ENCODE data around the gene FAM110A.
A peak's percentile ranks its signal among the peaks of the same experiment; 100 is the strongest.
"Not testable (repeated sequence)": the region's sequence is repeated elsewhere in the genome, so short reads cannot be mapped to it uniquely, and the experiment has no call there.

Gene FAM110A

DNA sequence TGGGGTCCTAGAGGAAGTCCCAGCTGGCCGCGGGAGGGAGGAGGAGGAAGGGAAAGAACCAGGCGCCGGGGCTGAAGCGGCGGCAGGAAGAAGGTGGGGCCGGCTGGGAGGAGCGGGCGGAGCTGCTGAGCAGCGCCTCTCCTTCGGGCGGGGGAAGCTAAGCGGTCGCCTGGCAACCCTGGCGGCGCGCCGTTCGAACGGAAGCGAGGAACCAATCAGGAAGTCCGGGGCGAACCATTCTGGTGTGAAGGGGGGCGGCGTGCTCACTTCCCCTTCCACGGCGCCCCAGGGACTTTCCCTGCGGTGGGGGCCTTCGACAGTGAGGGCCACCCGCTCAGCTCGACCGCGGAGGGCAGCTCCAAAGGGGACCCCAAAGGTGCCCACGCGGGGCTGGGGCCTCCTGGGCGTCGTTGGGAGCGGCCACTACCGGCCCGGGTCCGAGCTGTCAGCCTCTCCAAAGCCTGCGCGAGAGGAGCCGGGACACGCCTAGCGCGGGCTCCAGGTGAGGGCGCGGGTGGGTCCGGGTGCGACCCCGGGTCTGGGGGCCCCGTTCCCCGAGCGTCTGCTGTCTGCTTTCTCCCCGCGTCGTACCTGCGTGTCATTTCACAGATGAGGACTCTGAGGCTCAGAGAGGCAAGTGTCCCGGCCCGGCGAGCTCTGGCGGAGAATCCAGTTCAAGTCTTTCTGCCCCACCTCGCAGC is at the start of gene FAM110A:
Gene FAM110A, plus strand, starts transcription at position 266 of the 701 bp plus-strand sequence. CDS start 11,090 bp downstream, outside the sequence.
- H3K4me3 ChIP-seq (ENCODE audit: low read length), result peak within 1 kb of the TSS; percentile 77
- no peaks in the 10 kb centered on the region for H3K27me3 ChIP-seq (ENCODE audit: insufficient read depth, low read length)
- peaks cover 9% of the 10 kb centered on the region for H3K4me1 ChIP-seq (ENCODE audit: insufficient read depth, low read length)
- no peaks in the 10 kb centered on the region for H3K36me3 ChIP-seq (ENCODE audit: insufficient read depth, low read length)
- no peaks in the 10 kb centered on the region for H3K9me3 ChIP-seq (ENCODE audit: low read length)
- H2AFZ ChIP-seq (ENCODE audit: low read depth, low read length), result peak within 1 kb of the TSS; percentile 84

DNA sequence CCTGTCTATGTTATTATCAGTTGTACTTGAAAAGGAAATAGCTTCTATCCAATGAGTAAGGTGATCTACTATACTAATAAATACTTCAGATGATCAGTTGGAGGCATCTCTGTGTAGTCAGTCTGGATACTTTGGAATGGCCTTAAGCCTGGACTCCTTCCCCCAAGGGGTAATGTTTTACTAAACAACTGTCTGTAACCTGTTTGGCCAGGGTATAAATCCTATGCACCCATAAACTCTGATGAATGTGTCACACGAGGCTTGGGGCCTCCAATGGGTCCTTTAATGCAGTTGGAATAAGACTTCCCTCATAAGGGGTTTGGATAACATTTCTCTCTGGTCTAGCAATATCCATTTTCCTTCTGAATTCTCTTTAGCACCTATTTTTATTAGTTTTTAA is 45.7 kb upstream of the FAM110A start:
- Histone ChIP-seq H3K4me1 (ENCODE audit: insufficient read depth, low read length) (no peaks in the 10 kb centered on the region), H3K27me3 (ENCODE audit: insufficient read depth, low read length) (peaks cover 9% of the 10 kb centered on the region), H2AFZ (ENCODE audit: low read depth, low read length) (no peak overlapping the region), H3K9me3 (ENCODE audit: low read length) (no peaks in the 10 kb centered on the region), H3K36me3 (ENCODE audit: insufficient read depth, low read length) (no peaks in the 10 kb centered on the region), H3K4me3 (ENCODE audit: low read length) (no peak overlapping the region)

DNA sequence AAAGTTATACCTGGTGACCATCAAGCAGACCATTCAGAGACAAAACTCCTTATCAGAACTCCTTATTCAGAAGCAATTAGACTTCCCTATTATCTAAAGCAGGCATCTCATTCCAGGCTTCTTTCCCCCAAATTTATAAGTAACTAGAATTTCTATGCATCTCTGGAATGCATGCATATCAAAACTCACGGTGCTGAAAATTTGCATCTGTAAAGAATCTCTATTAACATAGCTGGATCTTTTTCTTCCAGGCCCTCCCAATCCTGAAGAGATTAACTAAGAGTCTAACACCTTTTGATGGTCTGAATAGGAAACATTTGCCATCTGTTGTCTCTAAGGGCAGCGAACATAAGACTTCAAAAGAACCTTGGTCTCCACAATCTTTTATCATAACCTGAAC is 42.5 kb upstream of the FAM110A start:
- H3K4me3 ChIP-seq (ENCODE audit: low read length), result no peak overlapping the region
- H2AFZ ChIP-seq (ENCODE audit: low read depth, low read length), result no peak overlapping the region
- H3K36me3 ChIP-seq (ENCODE audit: insufficient read depth, low read length), result no peaks in the 10 kb centered on the region
- peaks cover 13% of the 10 kb centered on the region for H3K27me3 ChIP-seq (ENCODE audit: insufficient read depth, low read length)
- no peaks in the 10 kb centered on the region for H3K4me1 ChIP-seq (ENCODE audit: insufficient read depth, low read length)
- H3K9me3 ChIP-seq (ENCODE audit: low read length), result no peaks in the 10 kb centered on the region

DNA sequence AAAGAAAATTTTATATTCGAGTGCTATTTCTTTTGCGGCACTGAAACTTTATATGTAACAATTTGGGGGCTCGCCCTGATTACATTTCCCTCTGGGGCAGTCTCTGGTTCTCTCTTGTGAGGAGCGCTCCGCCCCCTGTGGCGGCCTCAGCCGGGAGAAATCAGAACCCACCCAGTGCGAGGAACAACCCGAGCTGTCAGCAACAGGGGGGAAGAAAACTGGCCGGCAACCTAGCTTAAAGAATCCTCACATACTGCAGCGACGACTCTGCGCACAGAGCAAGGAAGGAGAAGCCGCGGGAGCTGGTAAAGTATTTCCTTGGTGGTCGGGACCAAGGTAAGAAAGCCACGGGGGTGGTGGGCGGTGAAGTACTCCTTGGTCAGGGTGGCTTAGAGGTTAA is 41.3 kb upstream of the FAM110A start:
- H3K4me3 ChIP-seq (ENCODE audit: low read length), result no peak overlapping the region
- no peak overlapping the region for H2AFZ ChIP-seq (ENCODE audit: low read depth, low read length)
- peaks cover 14% of the 10 kb centered on the region for H3K27me3 ChIP-seq (ENCODE audit: insufficient read depth, low read length)
- H3K36me3 ChIP-seq (ENCODE audit: insufficient read depth, low read length), result no peaks in the 10 kb centered on the region
- no peaks in the 10 kb centered on the region for H3K4me1 ChIP-seq (ENCODE audit: insufficient read depth, low read length)
- no peaks in the 10 kb centered on the region for H3K9me3 ChIP-seq (ENCODE audit: low read length)

DNA sequence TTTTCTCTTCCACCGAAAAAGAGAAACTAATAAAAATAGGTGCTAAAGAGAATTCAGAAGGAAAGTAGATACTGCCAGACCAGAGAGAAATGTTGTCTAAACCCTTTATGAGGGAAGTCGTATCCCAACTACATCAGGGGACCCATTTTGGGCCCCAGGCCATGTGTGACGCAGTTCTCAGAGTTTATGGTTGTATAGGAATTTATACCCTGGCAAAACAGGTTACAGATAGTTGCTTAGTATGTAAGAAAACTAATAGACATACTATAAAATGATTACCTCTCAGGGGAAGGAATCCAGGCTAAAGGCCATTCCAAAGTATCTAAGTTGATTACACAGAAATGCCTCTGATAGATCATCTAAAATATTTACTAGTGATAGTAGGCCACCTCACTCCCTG is 36.6 kb upstream of the FAM110A start:
- H3K36me3 ChIP-seq (ENCODE audit: insufficient read depth, low read length), result no peaks in the 10 kb centered on the region
- H3K4me3 ChIP-seq (ENCODE audit: low read length), result no peak overlapping the region
- no peak overlapping the region for H2AFZ ChIP-seq (ENCODE audit: low read depth, low read length)
- H3K9me3 ChIP-seq (ENCODE audit: low read length), result no peaks in the 10 kb centered on the region
- no peaks in the 10 kb centered on the region for H3K4me1 ChIP-seq (ENCODE audit: insufficient read depth, low read length)
- H3K27me3 ChIP-seq (ENCODE audit: insufficient read depth, low read length), result peaks cover 12% of the 10 kb centered on the region

DNA sequence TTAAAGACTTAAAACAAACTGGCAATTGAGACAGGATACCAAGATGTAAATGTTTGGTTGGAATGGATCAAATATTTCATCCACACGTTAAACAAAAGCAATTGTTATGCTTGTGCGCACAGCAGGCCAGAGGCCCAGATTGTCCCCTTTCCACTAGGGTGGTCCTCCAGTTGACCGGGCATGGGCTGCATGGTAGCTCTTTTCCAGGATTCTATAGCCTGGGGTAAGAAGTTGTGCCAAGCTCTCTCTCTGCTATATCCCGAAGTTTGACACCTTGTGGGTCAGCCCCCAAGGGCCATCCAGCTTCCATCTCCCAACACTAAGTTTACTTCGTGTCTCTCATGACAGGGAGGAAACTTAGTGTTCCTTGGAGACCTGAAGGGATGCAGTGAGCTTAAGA is 34.8 kb upstream of the FAM110A start:
- H3K4me3 ChIP-seq (ENCODE audit: low read length); H3K4me1 ChIP-seq (ENCODE audit: insufficient read depth, low read length); H3K9me3 ChIP-seq (ENCODE audit: low read length); H2AFZ ChIP-seq (ENCODE audit: low read depth, low read length); H3K27me3 ChIP-seq (ENCODE audit: insufficient read depth, low read length); H3K36me3 ChIP-seq (ENCODE audit: insufficient read depth, low read length): not testable (repeated sequence)

DNA sequence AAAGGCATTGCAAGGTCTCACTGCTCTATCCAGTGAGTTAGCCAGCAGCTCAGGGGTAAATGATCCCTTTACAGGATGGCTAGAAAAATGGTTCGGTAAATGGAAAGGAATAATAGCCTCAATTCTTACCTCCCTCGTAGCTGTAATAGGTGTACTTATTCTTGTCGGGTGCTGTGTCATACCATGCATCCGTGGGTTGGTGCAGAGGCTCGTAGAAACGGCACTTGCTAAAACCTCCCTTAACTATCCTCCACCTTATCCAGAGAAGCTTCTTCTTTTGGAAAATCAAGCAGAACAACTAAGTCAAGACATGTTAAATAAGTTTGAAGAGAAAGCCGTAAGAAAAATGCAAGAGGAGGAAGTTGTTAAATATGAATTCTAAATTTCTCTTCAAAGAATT is 33.5 kb upstream of the FAM110A start:
- H3K27me3 ChIP-seq (ENCODE audit: insufficient read depth, low read length); H3K4me1 ChIP-seq (ENCODE audit: insufficient read depth, low read length); H3K36me3 ChIP-seq (ENCODE audit: insufficient read depth, low read length); H2AFZ ChIP-seq (ENCODE audit: low read depth, low read length); H3K4me3 ChIP-seq (ENCODE audit: low read length); H3K9me3 ChIP-seq (ENCODE audit: low read length): not testable (repeated sequence)

DNA sequence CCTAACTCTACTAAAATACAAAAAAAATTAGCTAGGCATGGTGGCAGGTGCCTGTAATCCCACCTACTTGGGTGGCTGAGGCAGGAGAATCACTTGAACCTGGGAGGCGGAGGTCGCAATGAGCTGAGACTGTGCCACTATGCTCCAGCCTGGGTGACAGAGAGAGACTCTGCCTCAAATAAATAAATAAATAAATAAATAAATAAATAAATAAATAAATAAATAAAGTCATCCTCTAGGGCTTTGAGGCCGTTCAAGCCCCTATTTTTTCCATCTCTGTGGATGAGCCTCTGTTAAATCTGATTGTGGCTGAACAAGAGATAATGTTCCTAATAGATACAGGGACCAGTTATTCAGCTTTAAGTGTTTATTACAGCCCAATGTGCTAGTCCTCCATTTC is 31.8 kb upstream of the FAM110A start:
- peaks cover 2% of the 10 kb centered on the region for H3K9me3 ChIP-seq (ENCODE audit: low read length)
- no peak overlapping the region for H2AFZ ChIP-seq (ENCODE audit: low read depth, low read length)
- H3K4me3 ChIP-seq (ENCODE audit: low read length), result no peak overlapping the region
- H3K4me1 ChIP-seq (ENCODE audit: insufficient read depth, low read length), result no peaks in the 10 kb centered on the region
- peaks cover 5% of the 10 kb centered on the region for H3K27me3 ChIP-seq (ENCODE audit: insufficient read depth, low read length)
- H3K36me3 ChIP-seq (ENCODE audit: insufficient read depth, low read length), result no peaks in the 10 kb centered on the region

DNA sequence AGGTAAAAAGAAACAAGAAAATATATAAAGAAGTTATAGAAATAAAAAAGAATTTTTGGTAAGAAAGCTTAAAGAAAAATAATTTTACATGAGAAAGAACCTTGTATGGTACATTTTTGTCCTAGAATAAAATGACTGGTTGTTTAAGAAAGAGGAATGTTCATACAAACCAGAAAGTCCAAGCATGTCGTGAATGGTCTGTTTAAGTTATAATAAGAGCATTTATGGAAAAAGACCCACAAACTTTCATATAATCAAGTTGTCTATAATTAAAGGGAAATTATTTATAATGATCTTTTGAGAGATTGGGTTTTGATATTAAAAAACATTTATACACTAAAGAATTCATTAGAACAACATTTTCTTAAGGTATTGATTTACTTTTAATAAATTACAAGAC is 27.8 kb upstream of the FAM110A start:
- Histone ChIP-seq H3K4me1 (ENCODE audit: insufficient read depth, low read length) (no peaks in the 10 kb centered on the region), H3K9me3 (ENCODE audit: low read length) (peaks cover 2% of the 10 kb centered on the region), H3K4me3 (ENCODE audit: low read length) (no peak overlapping the region), H2AFZ (ENCODE audit: low read depth, low read length) (no peak overlapping the region), H3K27me3 (ENCODE audit: insufficient read depth, low read length) (no peaks in the 10 kb centered on the region), H3K36me3 (ENCODE audit: insufficient read depth, low read length) (no peaks in the 10 kb centered on the region)

DNA sequence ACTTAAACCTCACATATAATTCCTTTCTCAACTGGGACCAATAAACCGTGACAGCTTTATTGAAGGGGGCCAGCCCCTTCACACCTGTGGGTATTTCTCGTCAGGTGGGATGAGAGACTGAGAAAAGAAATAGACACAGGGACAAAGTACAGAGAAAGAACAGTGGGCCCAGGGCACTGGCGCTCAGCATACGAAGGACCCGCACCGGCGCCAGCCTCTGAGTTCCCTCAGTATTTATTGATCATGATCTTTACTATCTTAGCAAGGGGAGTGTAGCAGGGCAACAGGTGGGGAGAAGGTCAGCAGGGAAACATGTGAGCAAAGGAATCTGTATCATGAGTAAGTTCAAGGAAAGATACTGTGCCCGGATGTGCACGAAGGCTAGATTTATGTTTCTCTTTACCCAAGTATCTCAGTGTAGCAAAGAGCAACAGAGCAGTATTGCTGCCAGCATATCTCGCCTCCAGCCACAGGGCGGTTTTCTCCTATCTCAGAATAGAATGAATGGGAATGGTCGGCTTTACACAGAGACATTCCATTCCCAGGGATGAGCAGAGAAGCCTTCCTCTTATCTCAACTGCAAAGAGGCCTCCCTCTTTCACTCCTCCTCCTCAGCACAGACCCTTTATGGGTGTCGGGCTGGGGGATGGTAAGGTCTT is 21.6 kb upstream of the FAM110A start:
- H3K9me3 ChIP-seq (ENCODE audit: low read length); H3K27me3 ChIP-seq (ENCODE audit: insufficient read depth, low read length); H3K36me3 ChIP-seq (ENCODE audit: insufficient read depth, low read length); H3K4me3 ChIP-seq (ENCODE audit: low read length); H2AFZ ChIP-seq (ENCODE audit: low read depth, low read length); H3K4me1 ChIP-seq (ENCODE audit: insufficient read depth, low read length): not testable (repeated sequence)

DNA sequence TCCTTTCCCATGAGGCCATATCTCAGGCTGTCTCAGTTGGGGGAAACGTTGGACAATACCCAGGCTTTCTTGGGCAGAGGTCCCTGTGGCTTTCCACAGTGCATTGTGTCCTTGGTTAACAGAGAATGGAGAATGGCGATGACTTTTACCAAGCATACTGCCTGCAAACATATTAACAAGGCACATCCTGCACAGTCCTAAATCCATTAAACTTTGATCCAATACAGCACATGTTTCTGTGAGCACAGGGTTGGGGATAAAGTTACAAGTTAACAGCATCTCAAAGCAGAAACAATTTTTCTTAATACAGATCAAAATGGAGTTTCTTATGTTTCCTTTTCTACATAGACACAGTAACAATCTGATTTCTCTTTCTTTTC is 21.1 kb upstream of the FAM110A start:
- not testable (repeated sequence) for H3K4me3 ChIP-seq (ENCODE audit: low read length); H3K36me3 ChIP-seq (ENCODE audit: insufficient read depth, low read length); H3K9me3 ChIP-seq (ENCODE audit: low read length); H3K4me1 ChIP-seq (ENCODE audit: insufficient read depth, low read length); H2AFZ ChIP-seq (ENCODE audit: low read depth, low read length); H3K27me3 ChIP-seq (ENCODE audit: insufficient read depth, low read length)

DNA sequence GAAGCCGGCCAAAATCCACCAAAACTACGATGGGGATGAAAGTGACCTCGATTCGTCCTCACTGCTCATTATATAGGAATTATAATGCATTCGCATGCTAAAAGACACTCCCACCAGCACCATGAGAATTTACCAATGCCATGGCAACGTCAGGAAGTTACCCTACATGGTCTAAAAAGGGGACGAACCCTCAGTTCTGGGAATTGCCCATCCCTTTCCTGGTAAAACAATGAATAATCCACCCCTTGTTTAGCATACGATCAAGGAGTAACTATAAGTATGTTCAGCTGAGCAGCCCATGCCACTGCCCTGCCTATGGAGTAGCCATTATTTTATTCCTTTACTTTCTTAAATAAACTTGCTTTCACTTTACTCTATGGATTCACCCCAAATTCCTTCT is 20.1 kb upstream of the FAM110A start:
- no peak overlapping the region for H3K4me3 ChIP-seq (ENCODE audit: low read length)
- peaks cover 3% of the 10 kb centered on the region for H3K4me1 ChIP-seq (ENCODE audit: insufficient read depth, low read length)
- no peak overlapping the region for H2AFZ ChIP-seq (ENCODE audit: low read depth, low read length)
- H3K9me3 ChIP-seq (ENCODE audit: low read length), result no peaks in the 10 kb centered on the region
- no peaks in the 10 kb centered on the region for H3K27me3 ChIP-seq (ENCODE audit: insufficient read depth, low read length)
- no peaks in the 10 kb centered on the region for H3K36me3 ChIP-seq (ENCODE audit: insufficient read depth, low read length)

DNA sequence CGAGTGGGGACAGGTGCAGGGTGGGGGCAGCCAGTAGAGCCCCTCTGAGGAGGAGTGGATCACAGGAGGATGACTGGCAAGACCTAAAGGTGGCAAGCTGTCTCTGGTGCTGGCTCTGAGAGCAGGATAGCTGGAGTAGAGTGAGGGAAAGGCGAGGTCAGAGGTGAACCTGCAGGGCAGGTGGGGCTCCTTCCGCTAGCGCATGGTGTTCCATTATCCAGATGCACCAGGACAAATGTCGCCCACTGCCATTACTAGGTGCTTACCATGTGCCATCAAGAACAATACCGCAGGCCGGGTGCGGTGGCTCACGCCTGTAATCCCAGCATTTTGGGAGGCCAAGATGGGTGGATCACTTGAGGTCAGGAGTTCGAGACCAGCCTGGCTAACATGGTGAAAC is 18.3 kb upstream of the FAM110A start:
- H3K4me3 ChIP-seq (ENCODE audit: low read length), result no peak overlapping the region
- no peaks in the 10 kb centered on the region for H3K27me3 ChIP-seq (ENCODE audit: insufficient read depth, low read length)
- no peaks in the 10 kb centered on the region for H3K36me3 ChIP-seq (ENCODE audit: insufficient read depth, low read length)
- peaks cover 3% of the 10 kb centered on the region for H3K4me1 ChIP-seq (ENCODE audit: insufficient read depth, low read length)
- H2AFZ ChIP-seq (ENCODE audit: low read depth, low read length), result no peak overlapping the region
- H3K9me3 ChIP-seq (ENCODE audit: low read length), result no peaks in the 10 kb centered on the region

Data from neuron (in vitro differentiated cells).